GM13976 (cell line): ENCODE results near the gene LRRC74A.
A peak's percentile ranks its signal among the peaks of the same experiment; 100 is the strongest.
"Not testable (repeated sequence)": the region's sequence is repeated elsewhere in the genome, so short reads cannot be mapped to it uniquely, and the experiment has no call there.

Experiments used
- DNase-seq: peaks from one replicate; pipeline ENCODE4 v3.0.0; 2012; ENCODE audit warnings: low spot score
- CTCF ChIP-seq: IDR thresholded peaks from 2 replicates; pipeline ENCODE4 v1.5.1; 2012; ENCODE audit warnings: borderline replicate concordance, mild to moderate bottlenecking; ENCODE audit not compliant: insufficient read depth; ENCODE audit errors: extremely low read depth, missing control alignments, control extremely low read depth
- in situ Hi-C: fragments of 300-500 bp; cut with MboI; formaldehyde crosslinking; loops from one replicate; pipeline ENCODE4 v1.12.0; 2022; ENCODE audit warnings: low sequenced_read_pairs, mixed read lengths, inconsistent platforms; ENCODE audit not compliant: unreplicated experiment

Gene LRRC74A

GRCh38 chr14:76904100-76904739 lies 78.0 kb downstream of the LRRC74A start:
- no peak for TF ChIP-seq CTCF
- in situ Hi-C loops: no loop called here
- DNase-seq: no peak

- in situ Hi-C loops: no loop called here
- no peak for TF ChIP-seq CTCF
- peak; percentile 76 for DNase-seq
Measured at GRCh38 chr14:76904740-76905569, 78.7 kb downstream of the LRRC74A start.

- in situ Hi-C loops: no loop called here
- peak; percentile 73 for DNase-seq
- no peak for TF ChIP-seq CTCF
Measured at GRCh38 chr14:76908834-76909233, 82.6 kb downstream of the LRRC74A start.

GRCh38 chr14:76909266-76909665 lies 83.1 kb downstream of the LRRC74A start:
- in situ Hi-C loops: no loop called here
- TF ChIP-seq CTCF: no peak
- no peak for DNase-seq

GRCh38 chr14:76910371-76910890 lies 84.2 kb downstream of the LRRC74A start:
- in situ Hi-C loops: loop anchor here (10.0 kb wide), 1 partner anchor 154 kb away; no protein-coding TSS in a partner anchor
- DNase-seq: no peak
- no peak for TF ChIP-seq CTCF

GRCh38 chr14:76911473-76911872 lies 85.3 kb downstream of the LRRC74A start:
- DNase-seq: no peak
- no peak for TF ChIP-seq CTCF
- in situ Hi-C loops: loop anchor here (10.0 kb wide), 1 partner anchor 153 kb away; no protein-coding TSS in a partner anchor

- in situ Hi-C loops: loop anchor here (10.0 kb wide), 1 partner anchor 150 kb away; no protein-coding TSS in a partner anchor
- not testable (repeated sequence) for DNase-seq
Measured at GRCh38 chr14:76914533-76915081, 88.4 kb downstream of the LRRC74A start.
